Stimulated activated naive B cell treated with anti-CD40 and anti-IgM and Interleukin-4, amounts not matched to agents 10 μg/mL and 1 μg/mL and 100 μg/mL, for 72 hours (primary cell): ENCODE results near the gene C11orf86.

Experiments used
- ATAC-seq, 2 donors: fragments of 150-1000 bp; cut with Tn5 transposase; replicated peaks; 2 replicates each; pipeline ENCODE4 v1.10.0; 2021; ENCODE audit warnings: moderate library complexity in 1 of 2
- DNase-seq: peaks from one replicate; pipeline ENCODE4 v3.0.0; 2021
- H3K27ac Mint-ChIP-seq: one replicate; pipeline ENCODE4 v1.8.0; 2022; ENCODE audit warnings: mild to moderate bottlenecking, mixed read lengths
- H3K27me3 Mint-ChIP-seq, 2 donors: one replicate each; pipeline ENCODE4 v1.8.0; 2022; ENCODE audit warnings: mixed read lengths in 2 of 2
- H3K36me3 Mint-ChIP-seq, 2 donors: one replicate each; pipeline ENCODE4 v1.8.0; 2022; ENCODE audit warnings: mixed read lengths in 2 of 2, mild to moderate bottlenecking in 1 of 2
- H3K4me1 Mint-ChIP-seq, 2 donors: one replicate each; pipeline ENCODE4 v1.8.0; 2022; ENCODE audit warnings: mixed read lengths in 2 of 2, mild to moderate bottlenecking in 1 of 2
- H3K4me3 Mint-ChIP-seq, 2 donors: one replicate each; pipeline ENCODE4 v1.8.0; 2022; ENCODE audit warnings: mild to moderate bottlenecking in 2 of 2, mixed read lengths in 2 of 2, moderate library complexity in 1 of 2
- H3K9me3 Mint-ChIP-seq, 2 donors: one replicate each; pipeline ENCODE4 v1.8.0; 2022; ENCODE audit warnings: mixed read lengths in 2 of 2, mild to moderate bottlenecking in 1 of 2

The C11orf86 gene

DNA sequence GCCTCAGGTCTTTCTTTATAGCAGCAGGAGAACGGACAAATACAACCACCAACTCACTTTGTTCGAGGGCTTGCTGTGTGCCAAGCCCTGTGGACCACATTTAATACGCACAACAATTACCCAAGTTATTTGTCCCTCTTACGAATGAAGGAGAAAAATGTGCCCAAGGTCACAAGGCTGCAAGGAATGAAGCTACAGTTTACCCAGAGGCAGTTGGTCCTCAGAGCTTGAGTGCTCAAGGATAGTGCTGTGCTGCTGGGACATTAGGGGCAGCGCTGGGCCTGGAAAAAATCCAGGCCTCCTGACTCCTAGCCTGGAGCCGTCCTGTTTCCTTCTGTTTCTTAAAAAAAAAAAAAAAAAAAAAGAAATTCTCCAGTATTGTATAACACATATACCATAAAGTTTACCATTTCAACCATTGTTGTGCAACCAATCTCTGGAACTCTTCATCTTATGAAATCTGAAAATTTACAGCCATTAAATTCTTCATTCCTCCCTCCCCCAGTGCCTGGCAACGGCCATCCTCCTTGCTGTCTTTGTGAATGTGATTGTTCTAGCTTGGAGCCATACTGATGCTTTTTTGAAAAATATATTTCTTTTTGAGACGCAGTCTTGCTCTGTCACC is 1.0 kb upstream of the C11orf86 start:
- ATAC-seq (no peak), DNase-seq (no peak)
- peaks cover 0 to 4% of the 10 kb centered on the region in 2 donors for H3K36me3 Mint-ChIP-seq
- no peak overlapping the region for H3K4me3 Mint-ChIP-seq
- no peak overlapping the region for H3K27ac Mint-ChIP-seq
- H3K27me3 Mint-ChIP-seq, result peaks cover 29 to 48% of the 10 kb centered on the region in 2 donors
- peaks cover 0 to 2% of the 10 kb centered on the region in 2 donors for H3K9me3 Mint-ChIP-seq
- peaks cover 0 to 2% of the 10 kb centered on the region in 2 donors for H3K4me1 Mint-ChIP-seq

DNA sequence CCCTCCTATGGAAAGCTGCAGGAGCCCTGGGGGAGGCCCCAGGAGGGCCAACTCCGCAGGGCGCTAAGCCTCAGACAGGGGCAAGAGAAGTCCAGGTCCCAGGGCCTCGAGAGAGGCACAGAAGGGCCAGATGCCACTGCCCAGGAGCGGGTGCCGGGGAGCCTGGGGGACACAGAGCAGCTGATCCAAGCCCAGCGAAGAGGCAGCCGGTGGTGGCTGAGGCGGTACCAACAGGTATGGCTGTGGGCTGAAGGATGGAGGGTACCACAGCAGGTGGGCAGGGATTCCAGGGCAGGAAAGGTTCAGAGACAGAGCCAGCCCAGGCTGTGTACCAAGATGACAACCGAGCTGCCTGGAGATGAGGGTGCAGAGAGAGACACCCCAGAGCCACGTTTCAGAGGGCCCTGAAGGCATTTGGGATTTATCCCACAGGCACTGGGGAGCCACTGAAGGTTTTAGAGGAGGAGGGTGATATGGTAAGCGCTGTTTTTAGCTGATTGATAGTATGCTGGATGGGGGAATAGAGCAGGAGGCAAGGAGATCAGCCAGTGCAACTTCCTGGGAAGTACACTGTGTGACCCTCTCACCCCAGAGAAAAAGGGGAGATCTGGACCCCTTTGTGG is 412 bp downstream of the C11orf86 start:
- H3K4me3 Mint-ChIP-seq, result no peak overlapping the region
- peaks cover 4 to 7% of the 10 kb centered on the region in 2 donors for H3K9me3 Mint-ChIP-seq
- peaks cover 28 to 42% of the 10 kb centered on the region in 2 donors for H3K27me3 Mint-ChIP-seq
- no peak for ATAC-seq
- H3K27ac Mint-ChIP-seq, result no peak overlapping the region
- no peak for DNase-seq
- H3K4me1 Mint-ChIP-seq, result peaks cover 0 to 2% of the 10 kb centered on the region in 2 donors
- peaks cover 0 to 7% of the 10 kb centered on the region in 2 donors for H3K36me3 Mint-ChIP-seq

DNA sequence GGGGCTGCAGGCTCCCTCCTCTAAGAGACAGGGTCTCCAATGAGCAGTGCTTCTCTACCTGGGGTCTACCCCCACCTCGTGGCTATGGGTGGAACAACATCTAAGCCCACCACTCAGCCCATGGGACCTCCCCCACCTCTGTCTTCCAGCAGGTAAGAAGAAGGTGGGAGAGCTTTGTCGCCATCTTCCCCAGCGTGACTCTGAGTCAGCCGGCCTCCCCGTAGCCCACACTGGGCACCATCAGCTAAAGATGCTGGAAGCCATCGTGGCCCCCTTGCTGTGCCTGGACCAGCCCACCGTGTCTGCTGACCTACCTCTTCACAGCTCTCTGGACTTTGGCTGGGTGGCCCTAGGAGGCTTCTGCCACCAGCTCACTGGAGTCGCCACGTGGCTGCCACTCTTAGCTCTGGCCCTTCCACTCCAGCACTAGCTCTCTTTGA is 944 bp downstream of the C11orf86 start:
- no peak overlapping the region for H3K27ac Mint-ChIP-seq
- H3K4me3 Mint-ChIP-seq, result no peak overlapping the region
- peaks cover 0 to 7% of the 10 kb centered on the region in 2 donors for H3K36me3 Mint-ChIP-seq
- ATAC-seq (peak in 1 of 2 donors; percentile 16), DNase-seq (no peak)
- peaks cover 22 to 36% of the 10 kb centered on the region in 2 donors for H3K27me3 Mint-ChIP-seq
- H3K4me1 Mint-ChIP-seq, result peaks cover 0 to 2% of the 10 kb centered on the region in 2 donors
- peaks cover 4 to 6% of the 10 kb centered on the region in 2 donors for H3K9me3 Mint-ChIP-seq

DNA sequence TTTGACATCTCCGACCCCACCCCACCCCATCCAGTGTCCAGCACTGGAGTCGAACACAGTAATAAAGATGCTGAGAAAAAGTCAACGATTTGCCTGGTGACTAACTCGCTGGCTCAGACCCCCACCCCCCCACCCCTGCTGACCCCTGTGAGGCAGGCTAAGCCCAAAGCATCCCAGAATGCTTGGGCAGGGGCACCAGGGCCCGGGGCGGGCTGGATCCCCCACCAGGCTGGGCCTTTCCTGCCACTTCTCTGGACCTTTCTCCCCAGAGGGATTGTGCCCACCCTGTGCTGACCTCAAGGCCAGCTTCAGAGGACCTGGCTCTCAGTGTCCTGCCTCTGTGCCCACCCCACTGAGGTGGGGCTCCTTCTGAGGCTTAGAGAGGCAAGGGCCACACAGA is 1.8 kb downstream of the C11orf86 start:
- Mint-ChIP-seq H3K36me3 (peaks cover 0 to 7% of the 10 kb centered on the region in 2 donors), H3K9me3 (peaks cover 4 to 6% of the 10 kb centered on the region in 2 donors), H3K4me3 (no peak overlapping the region), H3K27ac (no peak overlapping the region), H3K27me3 (peaks cover 17 to 29% of the 10 kb centered on the region in 2 donors), H3K4me1 (peaks cover 0 to 2% of the 10 kb centered on the region in 2 donors)
- DNase-seq (no peak), ATAC-seq (no peak)

DNA sequence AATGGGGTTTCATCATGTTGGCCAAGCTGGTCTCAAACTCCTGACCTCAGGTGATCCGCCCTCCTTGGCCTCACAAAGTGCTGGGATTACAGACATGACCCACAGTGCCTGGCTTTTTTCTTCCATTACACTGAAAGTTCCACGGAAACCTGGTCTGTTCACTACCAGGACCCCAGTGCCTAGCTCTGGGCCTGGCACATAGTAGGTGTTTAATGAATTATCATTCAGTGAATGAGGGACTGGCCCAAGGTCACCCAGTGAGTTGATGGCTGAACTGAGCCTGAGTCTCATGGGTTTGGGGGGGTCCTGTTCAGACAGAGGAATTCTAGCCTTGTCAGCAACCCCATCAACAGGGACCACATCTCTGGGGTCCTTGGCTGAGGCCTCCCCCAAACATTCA is 3.1 kb downstream of the C11orf86 start:
- no peak overlapping the region for H3K4me3 Mint-ChIP-seq
- H3K4me1 Mint-ChIP-seq, result peaks cover 0 to 4% of the 10 kb centered on the region in 2 donors
- no peak overlapping the region for H3K27ac Mint-ChIP-seq
- DNase-seq (no peak), ATAC-seq (no peak)
- peaks cover 17 to 41% of the 10 kb centered on the region in 2 donors for H3K27me3 Mint-ChIP-seq
- peaks cover 6 to 7% of the 10 kb centered on the region in 2 donors for H3K9me3 Mint-ChIP-seq
- peaks cover 0 to 7% of the 10 kb centered on the region in 2 donors for H3K36me3 Mint-ChIP-seq

DNA sequence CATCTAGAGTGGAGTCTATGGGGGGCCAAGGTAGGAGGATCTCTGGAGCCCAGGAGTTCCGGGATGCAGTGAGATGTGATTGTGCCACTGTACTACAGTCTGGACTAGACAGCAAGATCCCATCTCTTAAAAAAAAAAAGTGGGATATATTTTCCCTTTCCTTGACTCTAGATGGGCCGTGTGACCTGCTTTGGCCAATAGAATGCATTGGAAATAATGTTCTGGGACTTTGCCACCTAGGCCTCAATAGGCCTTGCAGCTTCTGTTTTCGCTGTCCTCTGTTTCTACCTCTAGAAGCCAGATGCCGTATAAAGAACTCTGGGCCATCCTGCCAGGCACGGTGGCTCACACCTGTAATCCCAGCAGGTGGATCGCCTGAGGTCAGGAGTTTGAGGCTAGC is 3.6 kb downstream of the C11orf86 start:
- DNase-seq (no peak), ATAC-seq (no peak)
- H3K9me3 Mint-ChIP-seq, result peaks cover 6 to 7% of the 10 kb centered on the region in 2 donors
- no peak overlapping the region for H3K4me3 Mint-ChIP-seq
- H3K36me3 Mint-ChIP-seq, result peaks cover 0 to 7% of the 10 kb centered on the region in 2 donors
- H3K4me1 Mint-ChIP-seq, result peaks cover under 1 to 4% of the 10 kb centered on the region in 2 donors
- H3K27ac Mint-ChIP-seq, result no peak overlapping the region
- peaks cover 16 to 42% of the 10 kb centered on the region in 2 donors for H3K27me3 Mint-ChIP-seq

DNA sequence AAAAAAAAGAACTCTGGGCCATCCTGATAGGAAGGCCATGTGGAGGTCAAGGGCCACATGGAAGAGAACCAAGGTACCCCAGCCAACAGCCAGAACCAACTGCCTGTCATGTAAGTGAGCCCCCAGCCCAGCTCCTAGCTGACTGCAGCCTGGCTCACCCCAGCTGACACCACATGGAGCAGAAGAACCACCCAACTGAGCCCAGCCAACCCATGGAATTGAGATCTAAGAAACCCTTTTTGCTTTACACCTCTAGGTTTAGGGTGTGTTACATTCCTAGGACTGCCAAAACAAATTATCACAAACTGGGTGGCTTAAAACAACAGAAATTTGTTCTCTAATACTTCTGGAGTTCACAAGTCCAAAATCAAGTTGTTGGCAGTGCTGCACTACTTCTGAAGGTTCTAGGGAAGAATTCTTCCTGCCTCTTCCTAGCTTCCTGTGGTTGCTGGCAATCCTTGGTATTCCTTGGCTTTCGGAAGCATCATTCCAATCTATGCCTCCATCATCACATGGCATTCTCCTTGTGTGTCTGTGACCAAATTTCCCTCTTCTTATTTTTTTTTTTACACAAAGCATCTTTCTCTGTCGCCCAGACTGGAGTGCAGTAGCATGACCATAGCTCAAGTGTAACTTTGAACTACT is 4.4 kb downstream of the C11orf86 start:
- no peak for DNase-seq
- H3K4me1 Mint-ChIP-seq, result peaks cover 5 to 7% of the 10 kb centered on the region in 2 donors
- ATAC-seq, result no peak
- H3K27me3 Mint-ChIP-seq, result peaks cover 18 to 39% of the 10 kb centered on the region in 2 donors
- H3K4me3 Mint-ChIP-seq, result no peak overlapping the region
- peaks cover 6 to 7% of the 10 kb centered on the region in 2 donors for H3K9me3 Mint-ChIP-seq
- no peak overlapping the region for H3K27ac Mint-ChIP-seq
- H3K36me3 Mint-ChIP-seq, result peaks cover 0 to 7% of the 10 kb centered on the region in 2 donors

DNA sequence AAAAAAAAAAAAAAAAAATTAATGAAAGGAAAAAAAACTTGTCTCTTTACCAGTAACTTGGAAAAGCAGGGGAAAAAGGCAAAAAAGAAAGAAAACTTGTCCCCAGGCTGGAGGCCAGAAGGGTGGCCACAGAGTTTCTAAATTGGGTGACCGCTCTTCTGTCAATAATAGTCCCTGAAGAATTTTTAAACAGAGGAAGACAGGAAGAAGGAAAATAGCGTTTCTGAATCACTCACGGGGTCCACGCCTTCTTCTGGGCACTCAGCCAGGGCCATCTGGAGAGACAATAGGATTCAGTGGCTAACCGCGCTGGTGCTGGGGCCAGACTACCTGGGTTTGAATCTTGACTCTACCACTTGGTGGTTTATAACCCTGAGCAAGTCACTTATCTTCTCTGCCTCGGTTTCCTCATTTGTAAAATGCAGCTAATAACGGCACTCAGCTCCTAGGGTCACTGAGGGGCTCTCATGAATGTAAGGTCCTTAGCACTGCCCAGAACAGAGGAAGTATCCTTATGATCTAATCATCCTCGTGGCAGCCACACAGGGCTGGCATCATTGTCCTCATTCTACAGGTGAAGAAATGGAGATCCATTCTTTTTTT is 7.0 kb downstream of the C11orf86 start:
- Mint-ChIP-seq H3K4me3 (no peak overlapping the region), H3K27me3 (peaks cover 21 to 36% of the 10 kb centered on the region in 2 donors), H3K27ac (no peak overlapping the region), H3K4me1 (peaks cover 5 to 10% of the 10 kb centered on the region in 2 donors), H3K9me3 (peaks cover 6 to 7% of the 10 kb centered on the region in 2 donors), H3K36me3 (peaks cover 0 to 10% of the 10 kb centered on the region in 2 donors)
- DNase-seq (no peak), ATAC-seq (peak; percentile 41 to 55)

DNA sequence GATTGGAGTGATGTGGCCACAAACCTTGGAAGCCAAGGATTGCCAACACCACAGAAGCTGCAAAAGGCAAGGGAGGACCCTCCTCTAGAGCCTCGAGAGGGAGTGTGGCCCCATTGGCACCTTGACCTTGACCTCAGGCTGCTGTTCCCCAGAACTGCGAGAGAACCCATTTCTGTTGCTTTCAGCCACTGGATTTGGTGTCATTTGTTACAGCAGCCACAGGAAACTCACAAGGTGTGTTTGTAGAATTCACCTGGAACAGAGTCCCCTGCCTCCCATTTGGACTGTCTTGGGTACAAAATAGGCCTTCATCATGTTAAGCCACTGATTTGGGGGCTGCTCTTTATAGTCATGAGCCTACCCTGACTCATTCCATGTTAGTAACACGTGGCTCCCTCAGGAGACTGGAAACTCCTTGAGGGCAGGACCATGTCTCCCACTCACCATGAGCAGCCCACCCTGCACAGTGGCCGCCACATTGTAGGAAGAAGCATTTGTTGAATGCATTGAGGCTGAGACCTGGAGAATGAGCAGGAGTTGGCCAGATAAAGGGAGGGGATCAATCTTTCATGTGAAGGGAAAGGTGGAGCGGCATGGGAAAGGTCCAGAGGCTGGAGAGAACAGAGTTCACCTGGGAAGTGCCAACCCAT is 8.3 kb downstream of the C11orf86 start:
- peaks cover 6 to 7% of the 10 kb centered on the region in 2 donors for H3K9me3 Mint-ChIP-seq
- DNase-seq (no peak), ATAC-seq (no peak)
- H3K36me3 Mint-ChIP-seq, result peaks cover 0 to 5% of the 10 kb centered on the region in 2 donors
- no peak overlapping the region for H3K27ac Mint-ChIP-seq
- H3K4me3 Mint-ChIP-seq, result no peak overlapping the region
- peaks cover 5 to 12% of the 10 kb centered on the region in 2 donors for H3K4me1 Mint-ChIP-seq
- H3K27me3 Mint-ChIP-seq, result peaks cover 27 to 41% of the 10 kb centered on the region in 2 donors

DNA sequence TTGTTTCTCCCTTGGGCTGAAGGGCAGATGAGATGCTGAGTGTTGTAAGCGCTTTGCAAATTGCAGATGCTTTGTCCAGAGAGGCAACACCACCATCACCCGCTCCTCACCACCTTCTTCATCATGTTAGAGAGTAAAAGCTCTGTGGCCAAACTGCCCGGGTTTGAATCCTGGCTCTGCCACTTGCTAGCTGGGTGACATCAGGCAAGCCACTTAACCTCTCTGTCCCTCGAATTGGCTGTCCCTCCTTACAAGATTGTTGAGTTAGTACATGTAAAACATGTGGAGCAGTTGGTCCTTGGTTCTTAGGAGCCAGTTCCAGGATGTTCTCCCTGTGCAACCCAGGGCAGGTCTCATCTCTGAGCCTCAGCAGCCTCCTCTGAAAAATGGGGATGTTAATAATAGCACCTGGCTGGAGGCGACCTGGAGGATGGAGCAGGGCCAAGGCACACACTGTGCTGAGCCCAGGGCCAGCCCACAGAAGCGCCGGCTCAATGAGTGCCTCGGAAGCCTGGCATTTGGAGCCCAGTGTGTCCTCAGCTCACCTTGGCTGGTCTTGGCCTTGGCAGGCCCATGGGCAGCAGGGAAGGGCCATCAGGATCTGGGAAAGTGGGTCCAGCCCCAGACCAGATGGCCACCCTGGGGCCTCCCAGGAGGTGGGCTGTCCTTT is 10.5 kb downstream of the C11orf86 start:
- ATAC-seq, result no peak
- Mint-ChIP-seq H3K4me1 (peaks cover 5 to 12% of the 10 kb centered on the region in 2 donors), H3K9me3 (peaks cover 0 to 3% of the 10 kb centered on the region in 2 donors), H3K27me3 (peaks cover 29 to 58% of the 10 kb centered on the region in 2 donors), H3K4me3 (no peak overlapping the region), H3K36me3 (peaks cover 0 to 3% of the 10 kb centered on the region in 2 donors), H3K27ac (no peak overlapping the region)
- no peak for DNase-seq

DNA sequence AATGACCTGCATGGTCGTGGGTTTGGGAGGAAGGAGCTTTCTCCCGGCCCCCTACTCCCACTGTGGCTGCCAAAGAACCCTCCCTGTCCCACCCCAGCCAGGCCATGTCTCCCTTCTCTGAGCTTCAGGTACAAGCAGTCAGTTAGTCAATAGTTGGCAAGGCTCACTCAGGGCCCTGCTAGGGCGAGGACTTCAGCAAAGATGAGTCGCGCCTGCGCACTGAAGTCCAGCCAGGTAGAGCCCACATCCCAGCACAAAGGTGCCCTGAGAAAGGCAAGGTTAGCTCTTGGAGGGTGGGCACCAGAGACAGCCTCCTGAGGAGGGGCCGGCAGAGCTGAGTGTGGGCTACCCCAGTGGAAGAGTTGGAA is 11.1 kb downstream of the C11orf86 start:
- peaks cover 0 to 3% of the 10 kb centered on the region in 2 donors for H3K36me3 Mint-ChIP-seq
- DNase-seq (no peak), ATAC-seq (no peak)
- H3K9me3 Mint-ChIP-seq, result peaks cover 0 to 3% of the 10 kb centered on the region in 2 donors
- H3K4me3 Mint-ChIP-seq, result no peak overlapping the region
- H3K27ac Mint-ChIP-seq, result no peak overlapping the region
- peaks cover 29 to 58% of the 10 kb centered on the region in 2 donors for H3K27me3 Mint-ChIP-seq
- H3K4me1 Mint-ChIP-seq, result peaks cover 5 to 12% of the 10 kb centered on the region in 2 donors

DNA sequence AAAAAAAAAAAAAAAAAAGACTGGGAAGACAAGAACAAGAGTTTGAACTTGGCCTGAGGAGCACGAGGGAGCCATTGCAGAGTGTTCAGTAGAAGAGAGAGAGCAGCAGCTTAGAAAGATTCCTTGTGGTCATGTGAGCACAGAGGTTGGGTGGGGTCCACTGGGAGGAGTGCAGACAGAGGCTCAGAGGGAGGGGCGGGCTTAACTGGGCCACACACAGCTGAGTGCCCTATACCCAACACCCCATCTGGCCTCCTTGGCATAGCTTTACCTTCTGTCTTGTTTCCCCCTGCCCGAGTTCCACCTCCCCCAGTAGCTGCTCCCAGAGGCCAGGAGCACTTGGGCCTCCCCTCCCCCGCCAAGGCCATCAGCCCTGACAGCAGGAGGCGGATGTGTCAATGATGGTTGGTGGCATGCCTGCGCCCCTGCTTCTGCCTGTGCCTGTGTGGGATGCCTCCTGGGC is 12.1 kb downstream of the C11orf86 start:
- H3K36me3 Mint-ChIP-seq, result peaks cover 0 to 3% of the 10 kb centered on the region in 2 donors
- H3K27ac Mint-ChIP-seq, result no peak overlapping the region
- H3K27me3 Mint-ChIP-seq, result peaks cover 29 to 61% of the 10 kb centered on the region in 2 donors
- no peak for ATAC-seq
- H3K4me1 Mint-ChIP-seq, result peaks cover 5 to 12% of the 10 kb centered on the region in 2 donors
- DNase-seq, result no peak
- H3K4me3 Mint-ChIP-seq, result no peak overlapping the region
- H3K9me3 Mint-ChIP-seq, result peaks cover 0 to 3% of the 10 kb centered on the region in 2 donors

DNA sequence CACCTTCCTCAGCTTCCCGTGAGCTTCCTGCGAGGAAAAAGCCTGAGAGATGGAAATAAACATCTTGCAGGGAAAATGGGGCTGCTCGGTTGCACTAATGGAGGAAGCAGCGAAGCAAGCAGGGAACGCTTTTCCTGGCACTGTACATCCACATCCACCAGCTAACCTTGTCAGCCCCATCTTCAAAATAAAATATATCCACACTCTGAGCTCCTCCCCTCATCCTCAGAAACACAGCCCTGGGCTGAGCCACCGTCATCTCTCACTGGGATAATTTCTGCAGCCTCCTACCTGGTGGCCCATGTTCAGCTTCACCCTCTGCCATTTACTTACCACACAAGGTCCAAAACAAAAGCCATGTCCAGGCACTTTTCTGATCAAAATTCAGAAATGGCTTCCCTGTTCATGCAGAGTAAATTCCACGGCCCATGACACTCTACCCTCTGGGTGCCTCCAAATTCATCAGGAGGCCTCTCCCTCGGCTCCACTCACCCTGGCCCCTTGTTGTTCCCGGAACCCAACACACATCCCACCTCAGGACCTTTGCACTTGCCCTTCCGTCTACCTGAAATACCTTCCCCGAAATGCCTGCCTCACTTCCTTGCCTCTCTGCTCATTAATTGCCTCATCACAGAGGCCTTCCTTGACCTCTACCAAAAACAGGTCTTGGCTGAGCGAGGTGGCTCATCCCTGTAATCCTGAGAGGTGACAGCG is 13.0 kb downstream of the C11orf86 start:
- ATAC-seq (no peak), DNase-seq (no peak)
- Mint-ChIP-seq H3K9me3 (no peaks in the 10 kb centered on the region), H3K27ac (no peak overlapping the region), H3K4me3 (no peak overlapping the region), H3K36me3 (peaks cover 0 to 3% of the 10 kb centered on the region in 2 donors), H3K4me1 (peaks cover 5 to 10% of the 10 kb centered on the region in 2 donors), H3K27me3 (peaks cover 25 to 54% of the 10 kb centered on the region in 2 donors)
